Upper lobe of left lung (tissue), 4 donors: ENCODE measurements around the gene COL9A2.

Experiments used
- CTCF ChIP-seq, 6 experiments: fragments of 450-650 bp in 4 of 6; fragments of 200-600 bp in 2 of 6; sonication (generic) in 2 of 6; IDR thresholded peaks; one replicate each; pipeline ENCODE4 v1.5.1; 2016 to 2019; ENCODE audit warnings: antibody characterized with exemption in 6 of 6
- EP300 ChIP-seq, 4 donors: sonication (generic); formaldehyde crosslinking; IDR thresholded peaks; one replicate each; pipeline ENCODE4 v1.5.1; 2017; ENCODE audit warnings: antibody characterized with exemption in 4 of 4, control low read depth in 2 of 4
- POLR2A ChIP-seq, 4 donors: fragments of 450-650 bp; IDR thresholded peaks; one replicate each; pipeline ENCODE4 v1.5.1; 2016 to 2017; ENCODE audit warnings: antibody characterized with exemption in 4 of 4, mild to moderate bottlenecking in 2 of 4
- POLR2AphosphoS5 ChIP-seq, 2 donors: sonication (generic); formaldehyde crosslinking; IDR thresholded peaks; one replicate each; pipeline ENCODE4 v1.5.1; 2017; ENCODE audit warnings: antibody characterized with exemption in 2 of 2

- no peak for TF ChIP-seq POLR2AphosphoS5 (IDR thresholded peaks at IDR 0.05)
- no peak for TF ChIP-seq CTCF (IDR thresholded peaks at IDR 0.05)
- TF ChIP-seq EP300 (IDR thresholded peaks at IDR 0.05) = no peak
- no peak for TF ChIP-seq POLR2A (IDR thresholded peaks at IDR 0.05)
Observed at GRCh38 chr1:40363721-40364120, 46.6 kb upstream of the COL9A2 start.
